GM19099 (cell line): Measurements from ENCODE around the gene OSBPL8.

Experiments
- POLR2A ChIP-seq: IDR thresholded peaks from 3 replicates; pipeline ENCODE4 v1.6.1; 2011; ENCODE audit warnings: low read depth; ENCODE audit not compliant: insufficient read length; ENCODE audit errors: extremely low read depth

The OSBPL8 gene

GRCh38 chr12:76441016-76441415 lies 118.6 kb downstream of the OSBPL8 start:
- no peak for TF ChIP-seq POLR2A

- TF ChIP-seq POLR2A: no peak
These were observed 126.8 kb downstream of the OSBPL8 start for GRCh38 chr12:76432733-76433132.

- no peak for TF ChIP-seq POLR2A
These were observed 131.5 kb downstream of the OSBPL8 start for GRCh38 chr12:76428117-76428516.

- TF ChIP-seq POLR2A: no peak
These were observed 133.4 kb downstream of the OSBPL8 start for GRCh38 chr12:76426160-76426559.

GRCh38 chr12:76424941-76425340 lies 134.6 kb downstream of the OSBPL8 start:
- TF ChIP-seq POLR2A: no peak

- no peak for TF ChIP-seq POLR2A
These were observed 136.8 kb downstream of the OSBPL8 start for GRCh38 chr12:76422543-76423438.

- no peak for TF ChIP-seq POLR2A
These were observed 137.4 kb downstream of the OSBPL8 start for GRCh38 chr12:76422154-76422542.

GRCh38 chr12:76421046-76421445 lies 138.5 kb downstream of the OSBPL8 start:
- no peak for TF ChIP-seq POLR2A

GRCh38 chr12:76420222-76420621 lies 139.3 kb downstream of the OSBPL8 start:
- TF ChIP-seq POLR2A: no peak

GRCh38 chr12:76417116-76417515 lies 142.5 kb downstream of the OSBPL8 start:
- no peak for TF ChIP-seq POLR2A

GRCh38 chr12:76413121-76413520 lies 146.4 kb downstream of the OSBPL8 start:
- no peak for TF ChIP-seq POLR2A

- TF ChIP-seq POLR2A: no peak
These were observed 148.8 kb downstream of the OSBPL8 start for GRCh38 chr12:76410781-76411180.

- no peak for TF ChIP-seq POLR2A
These were observed 149.2 kb downstream of the OSBPL8 start for GRCh38 chr12:76410371-76410770.

GRCh38 chr12:76409074-76409473 lies 150.5 kb downstream of the OSBPL8 start:
- no peak for TF ChIP-seq POLR2A

GRCh38 chr12:76407710-76408109 lies 151.9 kb downstream of the OSBPL8 start:
- TF ChIP-seq POLR2A: no peak

GRCh38 chr12:76402259-76402658 lies 157.3 kb downstream of the OSBPL8 start:
- no peak for TF ChIP-seq POLR2A

GRCh38 chr12:76400136-76400535 lies 159.4 kb downstream of the OSBPL8 start:
- no peak for TF ChIP-seq POLR2A
